Endothelial cell of umbilical vein (primary cell): ENCODE measurements around the gene DRD4. TPM values are rescaled to one million over a fixed set of nuclear protein-coding genes. Genes with fewer than 3 reads are reported as not detected.

Experiments used
- BruUV-seq: library from RNA; stranded (reverse); fragments of 400-500 nt; replicated peaks from 2 replicates; lab custom pipeline; 2021; lab: Mats Ljungman, UMichigan
- CTCF ChIA-PET: fragments of 300-600, 350-600 bp; sonication (Branson Sonifier 250); formaldehyde crosslinking; loops from one replicate; lab custom pipeline; 2021; ENCODE audit warnings: antibody characterized with exemption, inconsistent platforms; lab: Charles Lee
- POLR2A ChIA-PET: fragments of 300-600, 350-600 bp; sonication (Branson Sonifier 250); formaldehyde crosslinking; loops from one replicate; lab custom pipeline; 2021; ENCODE audit warnings: antibody characterized with exemption, inconsistent platforms; lab: Charles Lee
- DNase-seq: peaks from one replicate; pipeline ENCODE4 v3.0.0-alpha.2; 2011; ENCODE audit warnings: low read depth, low spot score
- FAIRE-seq: peaks from 2 replicates; lab custom pipeline; 2011; peaks lifted over from hg19 to GRCh38; lab: Jason Lieb, UNC
- H2AFZ ChIP-seq: 2 replicates; pipeline ENCODE4 v1.6.0; 2012; ENCODE audit warnings: low read depth, low read length, control low read depth, inconsistent platforms
- H3K27ac ChIP-seq: 2 replicates; pipeline ENCODE4 v1.5.1; 2011; ENCODE audit warnings: low read depth, mild to moderate bottlenecking, control low read depth, low read length, moderate library complexity; ENCODE audit not compliant: insufficient read depth
- H3K27me3 ChIP-seq, 2 experiments: 2 replicates each; pipeline versions ENCODE4 v1.6.0 to v1.6.1; 2011; ENCODE audit warnings: low read length in 2 of 2, mixed read lengths in 1 of 2; ENCODE audit not compliant: control insufficient read depth in 2 of 2, insufficient read depth in 2 of 2
- H3K36me3 ChIP-seq, 2 experiments: 2 replicates in 1 of 2; 3 replicates in 1 of 2; pipeline ENCODE4 v1.5.1; 2011; ENCODE audit warnings: low read length in 2 of 2, mild to moderate bottlenecking in 1 of 2, moderate library complexity in 1 of 2; ENCODE audit not compliant: control insufficient read depth in 2 of 2, insufficient read depth in 2 of 2; ENCODE audit errors: extremely low read depth in 1 of 2
- H3K4me1 ChIP-seq: 3 replicates; pipeline ENCODE4 v1.5.1; 2011; ENCODE audit warnings: mild to moderate bottlenecking, low read length; ENCODE audit not compliant: control insufficient read depth, insufficient read depth; ENCODE audit errors: extremely low read depth
- H3K4me2 ChIP-seq: 2 replicates; pipeline ENCODE4 v1.6.1; 2011; ENCODE audit warnings: low read length, control low read depth, mixed read lengths; ENCODE audit not compliant: insufficient read depth
- H3K4me3 ChIP-seq, 3 experiments: fragments of 200-600 bp in 1 of 3; sonication (generic), shearing (Covaris generic) in 1 of 3; replicated peaks in 1 of 3; 2 replicates each; pipeline ENCODE4 v1.5.1; 2011 to 2016; ENCODE audit warnings: control low read depth in 3 of 3, low read length in 3 of 3, mild to moderate bottlenecking in 2 of 3, inconsistent platforms in 1 of 3, low read depth in 1 of 3, moderate library complexity in 1 of 3; ENCODE audit not compliant: insufficient read depth in 1 of 3
- H3K79me2 ChIP-seq: 2 replicates; pipeline ENCODE4 v1.6.0; 2012; ENCODE audit warnings: low read length, inconsistent platforms; ENCODE audit not compliant: control insufficient read depth, insufficient read depth
- H3K9ac ChIP-seq: replicated peaks from 2 replicates; pipeline ENCODE3; 2011; ENCODE audit warnings: low read length, control low read depth; ENCODE audit not compliant: insufficient read depth; ENCODE audit errors: extremely low read depth
- H3K9me1 ChIP-seq: replicated peaks from 3 replicates; pipeline ENCODE4 v1.6.0; 2011; ENCODE audit warnings: mild to moderate bottlenecking, low read length; ENCODE audit not compliant: control insufficient read depth, insufficient read depth; ENCODE audit errors: extremely low read depth
- H3K9me3 ChIP-seq: replicated peaks from 2 replicates; pipeline ENCODE4 v1.5.1; 2012; ENCODE audit warnings: low read length, inconsistent platforms; ENCODE audit not compliant: control insufficient read depth, insufficient read depth
- H4K20me1 ChIP-seq: replicated peaks from 2 replicates; pipeline ENCODE3; 2011; ENCODE audit warnings: mild to moderate bottlenecking, low read length; ENCODE audit not compliant: control insufficient read depth, insufficient read depth; ENCODE audit errors: extremely low read depth
- CTCF ChIP-seq, 2 donors: IDR thresholded peaks; 1 replicate in 1 of 2; 2 replicates in 1 of 2; pipeline ENCODE4 v1.5.1; 2011; ENCODE audit warnings: low read length in 2 of 2, mild to moderate bottlenecking in 2 of 2, moderate library complexity in 2 of 2, control low read depth in 1 of 2, inconsistent platforms in 1 of 2, low read depth in 1 of 2; ENCODE audit not compliant: insufficient read depth in 1 of 2; ENCODE audit errors: extremely low read depth in 1 of 2
- EZH2 ChIP-seq: IDR thresholded peaks from 2 replicates; pipeline ENCODE4 v1.6.1; 2012; ENCODE audit warnings: borderline replicate concordance, low read depth, mild to moderate bottlenecking, moderate library complexity, low read length, inconsistent platforms; ENCODE audit not compliant: severe bottlenecking
- FOS ChIP-seq: IDR thresholded peaks from 2 replicates; pipeline ENCODE4 v1.6.1; 2011; ENCODE audit warnings: mild to moderate bottlenecking, low read length, moderate library complexity, borderline replicate concordance; ENCODE audit not compliant: insufficient read depth
- JUN ChIP-seq: IDR thresholded peaks from 2 replicates; pipeline ENCODE4 v1.6.1; 2011; ENCODE audit warnings: borderline replicate concordance, low read depth; ENCODE audit not compliant: insufficient read length, insufficient read depth
- POLR2A ChIP-seq: IDR thresholded peaks from 2 replicates; pipeline ENCODE4 v1.6.1; 2012; ENCODE audit warnings: low read depth, mild to moderate bottlenecking, control low read depth, low read length
- POLR2AphosphoS5 ChIP-seq: IDR thresholded peaks from 2 replicates; pipeline ENCODE4 v1.6.1; 2012; ENCODE audit warnings: low read depth, mild to moderate bottlenecking, control low read depth, low read length, moderate library complexity; ENCODE audit not compliant: insufficient read depth
- dilution Hi-C: fragments of 300-500 bp; cut with MboI; formaldehyde crosslinking; loops from one replicate; pipeline ENCODE4 v1.15.0; 2019; ENCODE audit warnings: low sequenced_read_pairs; ENCODE audit not compliant: extremely low pct_ligation_motif_present
- intact Hi-C: fragments of 100-400 bp; cut with micrococcal nuclease; formaldehyde crosslinking; loops from one replicate; pipeline ENCODE4 v1.10.0; 2022
- polyA plus RNA-seq, 4 experiments: library from polyadenylated mRNA; depleted of rRNA in 3 of 4; stranded (reverse) in 3 of 4; unstranded in 1 of 4; fragments of >200 nt; gene quantifications; 2 replicates each; pipeline versions ENCODE4 v1.2.1 to v1.2.3, GENCODE V29; 2011 to 2012; ENCODE audit warnings: missing spikeins in 1 of 4
- total RNA-seq: library from RNA; stranded (reverse); gene quantifications from 2 replicates; pipeline ENCODE4 v1.2.3, GENCODE V29; 2021

The DRD4 gene
- total and polyA plus RNA-seq, 2 donors (not counting 3 experiments of a cell fraction or from before 2014, with no cell fraction given): 0.24 TPM; not detected in 1

- Histone ChIP-seq H3K27me3 (no peaks in the 10 kb centered on the region), H2AFZ (no peak overlapping the region), H3K36me3 (peaks cover 10 to 38% of the 10 kb centered on the region in 2 experiments), H3K4me1 (peaks cover 11% of the 10 kb centered on the region), H3K9ac (no peak overlapping the region), H3K79me2 (peaks cover 17% of the 10 kb centered on the region), H3K4me2 (no peak overlapping the region), H4K20me1 (no peaks in the 10 kb centered on the region), H3K4me3 (no peak overlapping the region), H3K9me1 (no peaks in the 10 kb centered on the region), H3K27ac (peak overlapping the region; percentile 66), H3K9me3 (no peaks in the 10 kb centered on the region)
- POLR2A ChIA-PET: no interaction called here
- no peak for TF ChIP-seq EZH2
- peak; percentile 61 for TF ChIP-seq FOS
- DNase-seq: no peak
- dilution Hi-C loops: no loop called here
- intact Hi-C loops: no loop called here
- FAIRE-seq: peak; percentile 79
- CTCF ChIA-PET: no interaction called here
- BruUV-seq: no TSS peak
Measured at GRCh38 chr11:587978-588380, 49.1 kb upstream of the DRD4 start.

- Histone ChIP-seq H2AFZ (no peak overlapping the region), H3K27me3 (no peaks in the 10 kb centered on the region), H3K4me2 (no peak overlapping the region), H3K4me1 (peaks cover 11% of the 10 kb centered on the region), H3K36me3 (peaks cover 20 to 39% of the 10 kb centered on the region in 2 experiments), H4K20me1 (no peaks in the 10 kb centered on the region), H3K9me3 (no peaks in the 10 kb centered on the region), H3K79me2 (peaks cover 14% of the 10 kb centered on the region), H3K27ac (no peak overlapping the region), H3K4me3 (no peak overlapping the region), H3K9me1 (no peaks in the 10 kb centered on the region), H3K9ac (no peak overlapping the region)
- intact Hi-C loops: no loop called here
- no peak for TF ChIP-seq POLR2AphosphoS5
- TF ChIP-seq FOS: no peak
- TF ChIP-seq EZH2: no peak
- no peak for TF ChIP-seq POLR2A
- TF ChIP-seq CTCF (IDR thresholded peaks at IDR 0.05; ENCODE audit: extremely low read depth in 1 of 2, insufficient read depth in 1 of 2, low read depth in 1 of 2, low read length in 2 of 2): no peak
- TF ChIP-seq JUN: no peak
- no TSS peak for BruUV-seq
- POLR2A ChIA-PET: no interaction called here
- FAIRE-seq: no peak
- DNase-seq: no peak
- CTCF ChIA-PET: no interaction called here
- dilution Hi-C loops: no loop called here
Measured at GRCh38 chr11:589798-590197, 47.3 kb upstream of the DRD4 start.
